PFSK-1 (cell line): ENCODE data around the gene GET4.

Experiments used
- FOXP2 ChIP-seq: optimal IDR thresholded peaks from 2 replicates; pipeline ENCODE3; 2011; ENCODE audit warnings: borderline replicate concordance, control low read depth, inconsistent platforms; ENCODE audit not compliant: insufficient read depth; ENCODE audit errors: extremely low read length, extremely low read depth
- POLR2AphosphoS5 ChIP-seq: IDR thresholded peaks from 2 replicates; pipeline ENCODE4 v1.6.1; 2012; ENCODE audit warnings: low read depth, mild to moderate bottlenecking, control low read depth, low read length, moderate library complexity
- SIN3A ChIP-seq: IDR thresholded peaks from 2 replicates; pipeline ENCODE4 v1.6.1; 2012; ENCODE audit warnings: mild to moderate bottlenecking, low read length, moderate library complexity, borderline replicate concordance; ENCODE audit not compliant: insufficient read depth
- TAF1 ChIP-seq: IDR thresholded peaks from 2 replicates; pipeline ENCODE4 v1.6.1; 2012; ENCODE audit warnings: low read length, control low read depth, borderline replicate concordance; ENCODE audit not compliant: insufficient read depth
- TF ChIP-seq, protein P1 (sequence below), 2 experiments: IDR thresholded peaks; 2 replicates each; pipeline versions ENCODE4 v1.6.1 to v1.8.0; 2011 to 2012; ENCODE audit warnings: low read depth in 2 of 2, low read length in 2 of 2, control low read depth in 1 of 2, inconsistent platforms in 1 of 2, mild to moderate bottlenecking in 1 of 2, moderate library complexity in 1 of 2; ENCODE audit not compliant: insufficient read depth in 1 of 2

Gene GET4

GRCh38 chr7:895451-896052 is 19.2 kb downstream of the GET4 start:
- no peak for TF ChIP-seq SIN3A

GRCh38 chr7:896346-897075 is 20.2 kb downstream of the GET4 start:
- no peak for TF ChIP-seq FOXP2
- TF ChIP-seq, protein P1, sequence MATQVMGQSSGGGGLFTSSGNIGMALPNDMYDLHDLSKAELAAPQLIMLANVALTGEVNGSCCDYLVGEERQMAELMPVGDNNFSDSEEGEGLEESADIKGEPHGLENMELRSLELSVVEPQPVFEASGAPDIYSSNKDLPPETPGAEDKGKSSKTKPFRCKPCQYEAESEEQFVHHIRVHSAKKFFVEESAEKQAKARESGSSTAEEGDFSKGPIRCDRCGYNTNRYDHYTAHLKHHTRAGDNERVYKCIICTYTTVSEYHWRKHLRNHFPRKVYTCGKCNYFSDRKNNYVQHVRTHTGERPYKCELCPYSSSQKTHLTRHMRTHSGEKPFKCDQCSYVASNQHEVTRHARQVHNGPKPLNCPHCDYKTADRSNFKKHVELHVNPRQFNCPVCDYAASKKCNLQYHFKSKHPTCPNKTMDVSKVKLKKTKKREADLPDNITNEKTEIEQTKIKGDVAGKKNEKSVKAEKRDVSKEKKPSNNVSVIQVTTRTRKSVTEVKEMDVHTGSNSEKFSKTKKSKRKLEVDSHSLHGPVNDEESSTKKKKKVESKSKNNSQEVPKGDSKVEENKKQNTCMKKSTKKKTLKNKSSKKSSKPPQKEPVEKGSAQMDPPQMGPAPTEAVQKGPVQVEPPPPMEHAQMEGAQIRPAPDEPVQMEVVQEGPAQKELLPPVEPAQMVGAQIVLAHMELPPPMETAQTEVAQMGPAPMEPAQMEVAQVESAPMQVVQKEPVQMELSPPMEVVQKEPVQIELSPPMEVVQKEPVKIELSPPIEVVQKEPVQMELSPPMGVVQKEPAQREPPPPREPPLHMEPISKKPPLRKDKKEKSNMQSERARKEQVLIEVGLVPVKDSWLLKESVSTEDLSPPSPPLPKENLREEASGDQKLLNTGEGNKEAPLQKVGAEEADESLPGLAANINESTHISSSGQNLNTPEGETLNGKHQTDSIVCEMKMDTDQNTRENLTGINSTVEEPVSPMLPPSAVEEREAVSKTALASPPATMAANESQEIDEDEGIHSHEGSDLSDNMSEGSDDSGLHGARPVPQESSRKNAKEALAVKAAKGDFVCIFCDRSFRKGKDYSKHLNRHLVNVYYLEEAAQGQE (IDR thresholded peaks at IDR 0.05; ENCODE audit: insufficient read depth in 1 of 2, low read depth in 2 of 2, low read length in 2 of 2), result peak; percentile 47 to 79; a peak in 3 of 4 replicates
- TF ChIP-seq SIN3A, result no peak
- TF ChIP-seq TAF1, result no peak
- no peak for TF ChIP-seq POLR2AphosphoS5

DNA sequence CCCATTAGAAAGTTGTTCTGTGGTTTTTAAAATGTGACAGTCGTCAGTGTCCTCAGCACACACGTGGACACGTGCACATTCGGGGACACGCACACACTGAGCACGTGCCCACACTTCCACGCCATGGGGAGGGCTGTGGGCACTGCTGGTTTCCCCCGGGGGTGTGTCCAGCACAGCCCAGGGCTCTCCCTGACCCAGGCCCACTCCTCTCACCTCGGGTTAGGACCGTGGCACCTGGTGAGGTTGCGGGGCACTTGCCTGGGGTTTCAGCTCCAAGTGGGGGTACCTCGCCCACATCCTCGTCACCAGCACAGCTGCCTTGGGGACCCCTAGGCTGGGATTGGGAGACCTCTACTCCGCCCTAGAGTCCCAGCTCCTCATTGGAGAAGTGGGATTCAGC is 20.7 kb downstream of the GET4 start:
- TF ChIP-seq SIN3A (no peak), POLR2AphosphoS5 (no peak), FOXP2 (no peak)
- TF ChIP-seq, protein P1 (IDR thresholded peaks at IDR 0.05; ENCODE audit: insufficient read depth in 1 of 2, low read depth in 2 of 2, low read length in 2 of 2), result no peak

- TF ChIP-seq SIN3A, result no peak
- TF ChIP-seq, protein P1 (IDR thresholded peaks at IDR 0.05; ENCODE audit: insufficient read depth in 1 of 2, low read depth in 2 of 2, low read length in 2 of 2), result 0 out of 4 replicates have a peak, but pooled peaks of 1 of the 2 experiments have one; percentile 26
These were observed 21.5 kb downstream of the GET4 start for GRCh38 chr7:897771-898376.

DNA sequence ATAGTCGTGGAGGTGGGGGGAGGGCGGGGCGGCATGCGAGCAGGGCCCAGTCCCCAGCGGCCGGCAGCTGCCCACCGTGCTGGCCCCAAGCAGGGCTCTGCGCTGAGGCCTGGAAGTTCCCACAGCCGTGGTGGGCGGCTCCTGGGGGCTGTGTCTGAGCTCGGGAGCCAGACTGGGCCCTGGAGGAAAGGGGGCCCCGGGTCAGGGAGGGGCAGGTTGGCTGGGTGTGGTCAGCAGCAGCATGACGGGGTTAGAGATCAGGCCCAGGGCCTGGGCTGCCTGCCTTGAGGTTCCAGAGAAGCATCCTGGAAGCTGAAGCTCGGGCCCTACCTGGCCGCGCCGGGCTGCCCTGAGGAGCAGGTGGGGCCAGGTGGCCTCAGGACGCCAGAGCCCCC is 22.1 kb downstream of the GET4 start:
- no peak; the same call in 1 of the 2 replicates for TF ChIP-seq POLR2AphosphoS5
- TF ChIP-seq FOXP2, result no peak
- TF ChIP-seq, protein P1 (IDR thresholded peaks at IDR 0.05; ENCODE audit: insufficient read depth in 1 of 2, low read depth in 2 of 2, low read length in 2 of 2), result no peak
- TF ChIP-seq TAF1, result no peak
- TF ChIP-seq SIN3A, result no peak
